H1 (cell line): ENCODE measurements around the gene JPT2. TPM values are rescaled to one million over a fixed set of nuclear protein-coding genes. Genes with fewer than 3 reads are reported as not detected.

Experiments used
- CTCF ChIA-PET: fragments of 300-600 bp; sonication (Branson Sonifier 250); formaldehyde crosslinking; loops from one replicate; lab custom pipeline; 2021; ENCODE audit not compliant: partially characterized antibody; lab: Charles Lee
- POLR2A ChIA-PET: fragments of 300-600 bp; sonication (Branson Sonifier 250); formaldehyde crosslinking; loops from one replicate; lab custom pipeline; 2021; ENCODE audit warnings: inconsistent platforms; ENCODE audit not compliant: partially characterized antibody; lab: Charles Lee
- DNase-seq, 2 experiments: peaks; one replicate each; pipeline versions ENCODE4 v3.0.0 to v3.0.0-alpha.2; 2010 to 2022; ENCODE audit warnings: low spot score in 2 of 2, low read depth in 1 of 2, mixed read lengths in 1 of 2
- FAIRE-seq: peaks from 2 replicates; lab custom pipeline; 2011; peaks lifted over from hg19 to GRCh38; lab: Jason Lieb, UNC
- H2AFZ ChIP-seq: 2 replicates; pipeline ENCODE4 v1.8.1; 2012; ENCODE audit warnings: low read length, inconsistent platforms
- H2AK5ac ChIP-seq: 2 replicates; pipeline ENCODE4 v1.6.1; 2013; ENCODE audit warnings: low read depth, low read length
- H2BK120ac ChIP-seq: replicated peaks from 2 replicates; pipeline ENCODE3; 2013; ENCODE audit warnings: low read depth, low read length, inconsistent platforms
- H2BK12ac ChIP-seq: 2 replicates; pipeline ENCODE4 v1.6.1; 2013; ENCODE audit warnings: low read depth, low read length
- H2BK15ac ChIP-seq: 2 replicates; pipeline ENCODE4 v1.6.1; 2013; ENCODE audit warnings: low read length
- H2BK20ac ChIP-seq: 2 replicates; pipeline ENCODE4 v1.6.1; 2013; ENCODE audit warnings: low read length
- H2BK5ac ChIP-seq: 2 replicates; pipeline ENCODE4 v1.6.1; 2013; ENCODE audit warnings: low read depth, low read length
- H3K14ac ChIP-seq: 2 replicates; pipeline ENCODE4 v1.6.1; 2013; ENCODE audit warnings: inconsistent platforms; ENCODE audit not compliant: insufficient read length
- H3K18ac ChIP-seq: 2 replicates; pipeline ENCODE4 v1.6.1; 2013; ENCODE audit warnings: low read length; ENCODE audit errors: extremely low read depth
- H3K23ac ChIP-seq: 2 replicates; pipeline ENCODE4 v1.6.1; 2013; ENCODE audit warnings: inconsistent platforms; ENCODE audit not compliant: insufficient read length
- H3K23me2 ChIP-seq: 2 replicates; pipeline ENCODE4 v1.6.1; 2013; ENCODE audit warnings: low read depth, low read length
- H3K27ac ChIP-seq: 2 replicates; pipeline ENCODE4 v1.6.1; 2011; ENCODE audit warnings: low read depth, low read length, inconsistent platforms
- H3K27me3 ChIP-seq, 4 experiments: replicated peaks in 1 of 4; 1 replicate in 1 of 4; 2 replicates in 3 of 4; pipeline versions ENCODE4 v1.6.1 to v1.8.1; 2011 to 2013; ENCODE audit warnings: low read length in 3 of 4, mild to moderate bottlenecking in 3 of 4, inconsistent platforms in 2 of 4, mixed read lengths in 2 of 4, moderate library complexity in 1 of 4; ENCODE audit not compliant: control insufficient read depth in 3 of 4, insufficient read depth in 3 of 4; ENCODE audit errors: extremely low read depth in 1 of 4
- H3K36me3 ChIP-seq, 4 experiments: 2 replicates each; pipeline versions ENCODE4 v1.6.1 to v1.8.1; 2011 to 2013; ENCODE audit warnings: mild to moderate bottlenecking in 4 of 4, low read length in 3 of 4, moderate library complexity in 2 of 4, control low read depth in 1 of 4, inconsistent platforms in 1 of 4; ENCODE audit not compliant: insufficient read depth in 4 of 4, control insufficient read depth in 2 of 4
- H3K4ac ChIP-seq: replicated peaks from 2 replicates; pipeline ENCODE3; 2013; ENCODE audit warnings: low read length, low read depth, mixed read lengths, inconsistent platforms; ENCODE audit not compliant: insufficient read length
- H3K4me1 ChIP-seq, 4 experiments: replicated peaks in 1 of 4; 1 replicate in 1 of 4; 2 replicates in 3 of 4; pipeline versions ENCODE4 v1.6.1 to v1.8.1; 2011 to 2013; ENCODE audit warnings: low read length in 3 of 4, inconsistent platforms in 2 of 4, mixed read lengths in 1 of 4; ENCODE audit not compliant: insufficient read depth in 4 of 4, control insufficient read depth in 3 of 4
- H3K4me2 ChIP-seq, 2 experiments: 2 replicates each; pipeline versions ENCODE4 v1.6.1 to v1.8.1; 2011 to 2013; ENCODE audit warnings: low read depth in 2 of 2, low read length in 2 of 2, control low read depth in 1 of 2, inconsistent platforms in 1 of 2, mild to moderate bottlenecking in 1 of 2; ENCODE audit not compliant: insufficient read depth in 1 of 2
- H3K4me3 ChIP-seq, 4 experiments: fragments of 200-600, 300-600 bp in 1 of 4; sonication (generic), shearing (Covaris generic), sonication (Bioruptor Twin) in 1 of 4; 2 replicates each; pipeline versions ENCODE4 v1.5.1 to v1.8.1; 2011 to 2016; ENCODE audit warnings: low read length in 4 of 4, low read depth in 3 of 4, control low read depth in 2 of 4, inconsistent platforms in 2 of 4, mild to moderate bottlenecking in 2 of 4, mixed read lengths in 1 of 4, moderate library complexity in 1 of 4; ENCODE audit not compliant: insufficient read depth in 2 of 4; ENCODE audit errors: extremely low read depth in 1 of 4
- H3K56ac ChIP-seq: replicated peaks from 2 replicates; pipeline ENCODE3; 2013; ENCODE audit warnings: low read depth, mild to moderate bottlenecking, mixed read lengths, low read length, inconsistent platforms; ENCODE audit not compliant: insufficient read length
- H3K79me1 ChIP-seq: 2 replicates; pipeline ENCODE4 v1.6.1; 2013; ENCODE audit warnings: low read depth, low read length, control low read depth
- H3K79me2 ChIP-seq, 2 experiments: 2 replicates each; pipeline versions ENCODE4 v1.6.1 to v1.8.1; 2012 to 2013; ENCODE audit warnings: low read length in 2 of 2, mild to moderate bottlenecking in 2 of 2, inconsistent platforms in 1 of 2; ENCODE audit not compliant: insufficient read depth in 2 of 2, control insufficient read depth in 1 of 2
- H3K9ac ChIP-seq, 4 experiments: replicated peaks in 1 of 4; 1 replicate in 1 of 4; 2 replicates in 3 of 4; pipeline versions ENCODE4 v1.6.1 to v1.8.1; 2011 to 2013; ENCODE audit warnings: low read depth in 3 of 4, low read length in 3 of 4, control low read depth in 2 of 4, mild to moderate bottlenecking in 2 of 4, moderate library complexity in 2 of 4, inconsistent platforms in 1 of 4; ENCODE audit errors: extremely low read depth in 1 of 4
- H3K9me3 ChIP-seq, 2 experiments: 2 replicates each; pipeline versions ENCODE4 v1.6.1 to v1.8.1; 2012 to 2013; ENCODE audit warnings: mild to moderate bottlenecking in 2 of 2, moderate library complexity in 2 of 2, control low read depth in 1 of 2, inconsistent platforms in 1 of 2, low read depth in 1 of 2, low read length in 1 of 2, mixed read lengths in 1 of 2; ENCODE audit not compliant: insufficient read depth in 2 of 2
- H4K20me1 ChIP-seq, 2 experiments: replicated peaks in 1 of 2; 2 replicates each; pipeline versions ENCODE3 to v1.8.1; 2011 to 2013; ENCODE audit warnings: inconsistent platforms in 2 of 2, low read length in 2 of 2, mild to moderate bottlenecking in 1 of 2; ENCODE audit not compliant: insufficient read depth in 2 of 2, control insufficient read depth in 1 of 2
- H4K5ac ChIP-seq: 2 replicates; pipeline ENCODE4 v1.6.1; 2013; ENCODE audit warnings: low read length, low read depth, mixed read lengths, inconsistent platforms; ENCODE audit not compliant: insufficient read length
- H4K8ac ChIP-seq: 2 replicates; pipeline ENCODE4 v1.8.0; 2013; ENCODE audit warnings: mild to moderate bottlenecking, moderate library complexity, low read length, inconsistent platforms; ENCODE audit not compliant: insufficient read depth; ENCODE audit errors: extremely low read depth
- H4K91ac ChIP-seq: replicated peaks from 2 replicates; pipeline ENCODE3; 2013; ENCODE audit warnings: low read length, mixed read lengths, inconsistent platforms; ENCODE audit not compliant: insufficient read length
- BACH1 ChIP-seq: IDR thresholded peaks from 2 replicates; pipeline ENCODE4 v1.6.1; 2012; ENCODE audit warnings: low read length, improper control_type of control experiment
- CBX5 ChIP-seq: fragments of 300-800, 300-1000 bp; sonication (generic); IDR thresholded peaks from 2 replicates; pipeline ENCODE4 v1.7.1; 2016; ENCODE audit warnings: antibody characterized with exemption, low read length, low read depth
- EGR1 ChIP-seq: IDR thresholded peaks from 2 replicates; pipeline ENCODE4 v1.6.1; 2011; ENCODE audit warnings: low read depth, low read length, borderline replicate concordance
- JUN ChIP-seq: IDR thresholded peaks from 2 replicates; pipeline ENCODE4 v1.6.1; 2011; ENCODE audit warnings: low read depth, mild to moderate bottlenecking, improper control_type of control experiment, low read length
- PHF8 ChIP-seq: fragments of 200-600 bp; sonication (generic); conservative IDR thresholded peaks from 2 replicates; pipeline ENCODE4 v1.7.1; 2012; ENCODE audit warnings: low read depth, mild to moderate bottlenecking, inconsistent platforms, low read length, moderate library complexity
- WGBS, 2 experiments: shearing (Covaris generic) in 1 of 2; methylation state at CpG; one replicate each; pipeline versions ENCODE4 v1.1.6 to v1.1.7; 2013 to 2015; ENCODE audit warnings: low lambda C conversion rate in 2 of 2, mixed read lengths in 2 of 2, inconsistent platforms in 1 of 2, low coverage in 1 of 2, missing lambda C conversion rate in 1 of 2; ENCODE audit not compliant: insufficient replicate concordance in 2 of 2, insufficient coverage in 1 of 2, insufficient read length in 1 of 2; ENCODE audit errors: extremely low coverage in 1 of 2, missing lambda C conversion rate in 1 of 2; 5-methylcytosine and 5-hydroxymethylcytosine counted together
- polyA plus RNA-seq, 7 experiments: library from polyadenylated mRNA; depleted of rRNA in 3 of 7; stranded (reverse) in 5 of 7; unstranded in 2 of 7; fragments of >200 nt in 5 of 7; fragments of 200-250 nt in 2 of 7; gene quantifications; 1 replicate in 5 of 7; 2 replicates in 1 of 7; 4 replicates in 1 of 7; pipeline versions ENCODE4 v1.2.1 to v1.2.3, GENCODE V29; 2011 to 2013; ENCODE audit warnings: missing spikeins in 2 of 7, mixed read lengths in 2 of 7
- total RNA-seq: library from RNA; stranded (reverse); fragmentation: NEBNext Ultra II Directional; extraction: Animal tissue kit (Norgen Biotek cat#: 25700); gene quantifications from 2 replicates; pipeline ENCODE4 v1.2.1, GENCODE V29; 2021

JPT2 gene
- total and polyA plus RNA-seq, 2 of the 8 experiments (the other 6 are each of a cell fraction or from before 2014, with no cell fraction given): 67.6 to 197 TPM

DNA sequence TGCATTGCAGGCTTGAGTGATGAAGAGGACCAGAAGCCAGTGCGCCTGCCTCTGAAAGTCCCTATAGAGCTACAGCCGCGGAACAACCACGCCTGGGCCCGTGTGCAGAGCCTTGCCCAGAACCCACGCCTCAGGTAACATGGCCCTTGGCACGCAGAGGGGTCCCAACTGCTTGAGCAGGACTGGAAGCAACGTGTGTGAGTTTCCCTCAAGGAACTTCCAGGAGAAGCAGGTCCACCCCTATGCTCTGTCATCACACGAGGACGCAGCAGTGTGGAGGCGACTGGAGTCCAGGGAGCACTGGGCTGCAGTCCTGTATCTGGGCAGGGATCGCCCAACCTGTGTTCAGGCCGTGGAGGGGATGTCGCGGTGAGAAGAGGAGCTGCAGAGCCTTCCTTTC, 25.1 kb upstream of the JPT2 start:
- H3K23me2 ChIP-seq: no peaks in the 10 kb centered on the region
- H3K27me3 ChIP-seq: no peaks in the 10 kb centered on the region
- no peak overlapping the region for H4K91ac ChIP-seq
- no peak overlapping the region for H3K4me3 ChIP-seq
- no peak overlapping the region for H2BK5ac ChIP-seq
- no peak overlapping the region for H2BK15ac ChIP-seq
- WGBS, 2 experiments: 92% methylated on average over 15 of the region's 15 CpGs; no CpG with 5 or more reads in 1 of the 2 experiments
- H4K20me1 ChIP-seq: peaks cover 6 to 28% of the 10 kb centered on the region in 2 experiments
- H3K56ac ChIP-seq: no peak overlapping the region
- 0 out of 4 replicates have a peak, but pooled peaks cover 0 to 3% of the 10 kb centered on the region in 2 experiments for H3K79me2 ChIP-seq
- no peak overlapping the region for H4K8ac ChIP-seq
- no peaks in the 10 kb centered on the region for H3K9me3 ChIP-seq
- peaks cover 12% of the 10 kb centered on the region; the same call in 1 of the 2 replicates for H3K79me1 ChIP-seq
- no peak overlapping the region for H2BK120ac ChIP-seq
- H3K18ac ChIP-seq: no peak overlapping the region
- H3K14ac ChIP-seq: no peak overlapping the region
- H3K23ac ChIP-seq: no peak overlapping the region
- no peak overlapping the region for H4K5ac ChIP-seq
- peaks cover 14 to 34% (median 28%) of the 10 kb centered on the region in 4 experiments; a peak in 7 of 8 replicates for H3K36me3 ChIP-seq
- POLR2A ChIA-PET: interaction anchor here (0.9 to 1.9 kb wide), 4 partner anchors 9 to 119 kb away, joined by 3 to 5 read pairs (median 4); no protein-coding TSS in a partner anchor
- no peak overlapping the region for H3K9ac ChIP-seq
- H3K27ac ChIP-seq: no peak overlapping the region
- no peak for DNase-seq
- H2BK12ac ChIP-seq: no peak overlapping the region
- H3K4ac ChIP-seq: no peak overlapping the region
- H3K4me2 ChIP-seq: no peak overlapping the region
- no peak overlapping the region for H2AFZ ChIP-seq
- H2AK5ac ChIP-seq: no peak overlapping the region
- TF ChIP-seq EGR1 (no peak), PHF8 (no peak), JUN (no peak), CBX5 (no peak), BACH1 (no peak)
- CTCF ChIA-PET: interaction anchor here (1.4 kb wide), 1 partner anchor 21 kb away, joined by 3 read pairs; no protein-coding TSS in a partner anchor
- no peak overlapping the region for H2BK20ac ChIP-seq
- FAIRE-seq: no peak
- H3K4me1 ChIP-seq: no peaks in the 10 kb centered on the region
